GM12872 (cell line): Measurements from ENCODE around the gene ZNF85.

Source experiments
- TF ChIP-seq, protein P1 (sequence below): IDR thresholded peaks from 3 replicates; pipeline ENCODE4 v1.5.1; 2011; ENCODE audit warnings: low read depth, mild to moderate bottlenecking, low read length, moderate library complexity; ENCODE audit not compliant: insufficient read depth

The ZNF85 gene

DNA sequence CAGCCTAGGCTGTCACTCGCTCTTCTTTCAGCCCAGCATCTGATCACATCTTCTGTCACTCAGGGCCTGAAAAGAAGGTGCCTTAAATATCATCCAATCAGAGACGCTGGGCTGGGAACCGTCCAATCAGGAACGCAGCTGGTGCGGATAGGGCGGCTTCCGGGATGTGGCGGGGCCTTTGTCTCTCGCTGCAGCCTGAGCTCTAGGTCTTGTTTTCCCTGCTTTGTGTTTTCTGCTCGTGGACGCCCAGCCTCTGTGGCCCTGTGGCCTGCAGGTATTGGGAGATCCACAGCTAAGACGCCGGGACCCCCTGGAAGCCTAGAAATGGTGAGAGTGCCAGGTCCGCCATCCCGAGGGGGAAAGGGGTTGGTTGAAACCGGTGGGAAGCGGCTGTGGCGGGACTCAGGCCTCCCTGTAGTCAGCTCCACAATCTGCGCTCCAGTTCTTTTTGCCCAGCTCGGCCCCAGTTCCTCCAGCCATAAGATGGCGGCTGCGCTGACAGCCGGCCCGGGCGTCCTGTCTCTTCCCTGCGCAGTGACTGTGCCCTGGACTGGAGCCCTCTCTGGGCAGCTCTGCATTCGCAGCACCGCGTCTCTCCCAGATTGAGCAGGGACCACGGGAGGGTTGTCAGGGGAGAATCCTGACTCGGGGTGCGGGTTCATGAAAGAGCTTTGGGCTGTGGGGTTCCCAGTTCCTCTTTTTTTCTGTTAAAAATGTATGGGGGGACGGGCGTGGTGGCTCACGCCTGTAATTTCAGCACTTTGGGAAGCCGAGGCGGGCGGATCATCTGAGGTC lies at the start of gene ZNF85:
TSS of gene ZNF85 (plus strand) at position 175 of the 795 bp plus-strand sequence. CDS start at position 325, 150 bp downstream.
- TF ChIP-seq, protein P1, sequence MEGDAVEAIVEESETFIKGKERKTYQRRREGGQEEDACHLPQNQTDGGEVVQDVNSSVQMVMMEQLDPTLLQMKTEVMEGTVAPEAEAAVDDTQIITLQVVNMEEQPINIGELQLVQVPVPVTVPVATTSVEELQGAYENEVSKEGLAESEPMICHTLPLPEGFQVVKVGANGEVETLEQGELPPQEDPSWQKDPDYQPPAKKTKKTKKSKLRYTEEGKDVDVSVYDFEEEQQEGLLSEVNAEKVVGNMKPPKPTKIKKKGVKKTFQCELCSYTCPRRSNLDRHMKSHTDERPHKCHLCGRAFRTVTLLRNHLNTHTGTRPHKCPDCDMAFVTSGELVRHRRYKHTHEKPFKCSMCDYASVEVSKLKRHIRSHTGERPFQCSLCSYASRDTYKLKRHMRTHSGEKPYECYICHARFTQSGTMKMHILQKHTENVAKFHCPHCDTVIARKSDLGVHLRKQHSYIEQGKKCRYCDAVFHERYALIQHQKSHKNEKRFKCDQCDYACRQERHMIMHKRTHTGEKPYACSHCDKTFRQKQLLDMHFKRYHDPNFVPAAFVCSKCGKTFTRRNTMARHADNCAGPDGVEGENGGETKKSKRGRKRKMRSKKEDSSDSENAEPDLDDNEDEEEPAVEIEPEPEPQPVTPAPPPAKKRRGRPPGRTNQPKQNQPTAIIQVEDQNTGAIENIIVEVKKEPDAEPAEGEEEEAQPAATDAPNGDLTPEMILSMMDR, result no peak

DNA sequence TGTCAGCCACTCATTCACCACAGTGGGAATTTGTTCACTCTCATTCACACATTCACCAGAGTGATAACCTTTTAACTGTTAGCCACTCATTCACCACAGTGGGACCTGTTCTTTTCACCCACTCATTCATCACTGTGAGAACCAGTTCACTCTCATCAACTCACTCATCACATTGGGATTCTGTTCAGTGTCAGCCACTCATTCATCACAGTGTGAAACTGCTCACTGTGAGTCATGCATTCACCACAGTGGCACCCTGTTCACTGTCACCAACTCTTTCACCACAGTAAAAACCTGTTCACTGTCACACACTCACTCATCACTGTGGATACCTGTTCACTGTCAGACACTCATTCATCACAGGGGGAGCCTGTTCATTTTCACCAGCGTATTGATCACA lies 43.5 kb upstream of the ZNF85 start:
- TF ChIP-seq, protein P1, result no peak

DNA sequence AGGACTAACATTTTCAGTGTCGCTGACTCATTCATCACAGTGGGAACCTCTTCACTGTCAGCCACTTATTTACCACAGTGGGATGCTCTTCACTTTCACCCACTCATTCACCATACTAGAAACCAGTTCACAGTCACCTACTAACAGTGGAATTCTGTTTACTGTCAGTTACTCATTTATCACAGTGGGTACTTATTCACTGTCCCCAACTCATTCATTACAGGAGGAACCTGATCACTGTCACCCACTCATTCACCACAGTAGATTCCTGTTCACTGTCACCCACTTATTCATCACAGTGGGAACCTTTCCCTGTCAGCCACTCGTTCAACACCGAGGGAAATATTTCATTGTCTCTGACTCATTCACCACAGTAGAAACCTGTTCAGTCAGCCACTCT lies 10.1 kb upstream of the ZNF85 start:
- TF ChIP-seq, protein P1, result no peak

DNA sequence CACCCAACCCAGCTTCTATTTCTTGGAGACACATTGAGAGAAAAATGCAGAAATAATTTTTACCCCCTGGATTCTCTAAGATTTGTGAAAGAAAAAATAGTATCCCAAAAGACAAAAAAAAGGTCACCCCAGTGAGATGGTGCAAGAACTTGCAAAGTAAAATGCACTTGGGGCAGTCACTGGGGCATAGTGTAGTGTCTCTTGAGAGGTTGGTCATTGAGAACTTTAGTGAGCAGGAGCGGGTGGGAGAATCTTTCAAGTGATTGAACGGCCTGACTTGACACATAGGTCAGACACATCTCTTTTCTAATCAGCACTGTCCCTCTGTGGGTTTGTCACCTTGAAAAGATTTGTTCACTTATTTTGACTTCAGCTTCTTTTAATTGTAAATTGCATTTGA lies 2.4 kb downstream of the ZNF85 start:
- TF ChIP-seq, protein P1, result no peak

DNA sequence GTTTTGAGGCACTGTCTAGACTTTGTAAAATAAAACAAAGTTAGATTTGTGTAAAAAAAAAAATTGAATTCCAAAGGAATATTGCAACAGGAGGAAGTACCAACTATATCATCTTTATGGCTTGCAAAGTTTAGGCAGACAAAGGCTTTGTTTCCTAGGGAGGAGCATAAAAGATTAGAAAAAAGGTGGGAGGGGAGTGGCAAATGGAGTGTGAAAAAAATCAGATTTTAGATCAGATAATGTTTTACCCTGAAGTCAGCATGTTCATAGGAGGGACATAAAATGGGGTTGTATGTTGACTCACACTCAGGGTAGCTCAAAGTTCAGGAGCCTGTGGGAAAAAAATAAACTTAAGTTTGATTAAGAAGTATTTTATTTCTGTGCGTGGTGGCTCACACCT lies 3.7 kb downstream of the ZNF85 start:
- TF ChIP-seq, protein P1, result no peak

DNA sequence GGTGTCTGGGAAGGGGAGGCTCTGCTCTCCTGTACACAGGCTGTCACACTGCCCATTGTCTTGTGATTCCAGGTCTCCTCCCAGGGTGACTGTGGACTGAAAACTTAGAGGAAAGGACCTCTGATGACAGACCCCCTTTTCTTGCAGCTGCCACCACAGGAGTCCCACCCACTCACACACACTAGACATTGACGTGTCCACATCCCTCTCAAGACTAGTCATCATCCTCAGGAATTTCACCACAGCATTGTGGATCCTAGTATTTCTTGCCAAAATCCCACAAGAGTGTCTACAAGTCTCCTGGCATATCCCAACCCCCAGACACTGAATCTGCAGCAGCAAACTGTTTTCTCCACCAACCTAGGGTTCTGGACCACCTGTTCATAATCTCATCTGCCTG lies 5.3 kb downstream of the ZNF85 start:
- TF ChIP-seq, protein P1, result no peak

DNA sequence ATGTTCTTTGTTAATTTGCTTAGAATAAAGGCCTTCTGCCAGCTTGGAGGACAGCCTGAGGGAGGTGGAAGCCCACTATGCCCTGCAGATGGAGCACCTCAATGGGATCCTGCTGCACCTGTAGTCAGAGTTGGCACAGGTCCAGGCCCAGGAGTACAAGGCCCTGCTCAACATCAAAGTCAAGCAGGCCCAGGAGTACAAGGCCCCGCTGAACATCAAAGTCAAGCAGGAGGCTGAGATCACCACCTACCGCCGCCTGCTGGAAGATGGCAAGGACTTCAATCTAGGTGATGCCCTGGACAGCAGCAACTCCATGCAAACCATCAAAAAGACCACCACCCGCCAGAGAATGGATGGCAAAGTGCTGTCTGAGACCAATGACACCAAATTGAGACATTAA lies 41.7 kb downstream of the ZNF85 start:
- TF ChIP-seq, protein P1, result no peak
